Fibroblast of villous mesenchyme (primary cell): ENCODE data around the gene METRN. TPM values are rescaled to one million over a fixed set of nuclear protein-coding genes. Genes with fewer than 3 reads are reported as not detected.
"Not testable (repeated sequence)": the region's sequence is repeated elsewhere in the genome, so short reads cannot be mapped to it uniquely, and the experiment has no call there.

Source experiments
- DNase-seq: peaks from one replicate; pipeline ENCODE4 v3.0.0-alpha.2; 2010; ENCODE audit warnings: low read depth
- H3K4me3 ChIP-seq: 2 replicates; pipeline ENCODE4 v1.5.1; 2011; ENCODE audit warnings: low read depth, mild to moderate bottlenecking, low read length
- total RNA-seq: library from RNA; depleted of rRNA; stranded (reverse); fragments of >200 nt; gene quantifications from 2 replicates; pipeline ENCODE4 v1.2.3, GENCODE V29; 2012
- TF ChIP-seq, protein P1 (sequence below): IDR thresholded peaks from 2 replicates; pipeline ENCODE4 v1.5.1; 2012; ENCODE audit warnings: low read depth, mild to moderate bottlenecking, low read length; ENCODE audit not compliant: insufficient read depth

Gene METRN
- total RNA-seq, 1 donor = 44.5 TPM

DNA sequence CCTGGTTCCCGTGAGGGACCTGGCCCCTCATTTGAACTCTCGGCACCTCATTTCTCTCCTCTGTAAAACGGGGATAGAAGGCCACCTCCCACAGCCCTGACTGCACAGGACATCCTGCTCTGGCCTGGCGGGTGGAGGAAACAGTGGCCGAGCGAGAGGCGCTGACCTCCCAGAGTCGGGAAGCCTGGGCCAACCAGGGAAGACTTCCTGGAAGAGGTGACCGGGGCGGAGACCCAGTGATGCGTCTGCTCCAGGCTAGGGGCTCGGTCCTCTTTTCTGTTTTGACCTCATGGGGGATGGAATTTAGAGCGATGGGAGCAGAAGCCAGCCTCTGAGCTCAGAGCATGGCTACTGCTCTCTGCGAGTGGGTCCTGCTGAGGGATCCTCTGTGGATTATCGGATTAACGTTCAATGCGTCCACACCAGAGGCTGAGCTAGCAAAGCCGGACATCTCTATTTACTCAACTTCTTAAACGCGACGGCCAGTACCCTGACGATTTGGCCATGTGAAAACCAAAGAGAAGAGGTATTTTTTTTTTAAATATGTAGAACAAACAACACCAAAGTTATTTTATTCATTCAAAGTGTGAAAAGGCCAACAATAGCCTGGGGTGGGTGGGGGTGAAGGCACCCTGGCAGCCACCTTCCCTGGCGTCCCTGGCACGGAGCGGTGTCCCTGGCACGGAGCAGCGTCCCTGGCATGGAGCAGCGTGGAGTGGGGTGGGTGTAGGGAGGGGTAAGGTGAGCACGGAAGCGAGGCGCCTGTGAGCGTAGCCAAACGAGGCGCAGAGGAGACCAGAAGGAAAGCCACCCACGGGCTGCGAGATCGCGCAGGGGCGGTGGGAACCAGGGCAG lies 36.5 kb downstream of the METRN start:
- no peak for DNase-seq
- TF ChIP-seq, protein P1, sequence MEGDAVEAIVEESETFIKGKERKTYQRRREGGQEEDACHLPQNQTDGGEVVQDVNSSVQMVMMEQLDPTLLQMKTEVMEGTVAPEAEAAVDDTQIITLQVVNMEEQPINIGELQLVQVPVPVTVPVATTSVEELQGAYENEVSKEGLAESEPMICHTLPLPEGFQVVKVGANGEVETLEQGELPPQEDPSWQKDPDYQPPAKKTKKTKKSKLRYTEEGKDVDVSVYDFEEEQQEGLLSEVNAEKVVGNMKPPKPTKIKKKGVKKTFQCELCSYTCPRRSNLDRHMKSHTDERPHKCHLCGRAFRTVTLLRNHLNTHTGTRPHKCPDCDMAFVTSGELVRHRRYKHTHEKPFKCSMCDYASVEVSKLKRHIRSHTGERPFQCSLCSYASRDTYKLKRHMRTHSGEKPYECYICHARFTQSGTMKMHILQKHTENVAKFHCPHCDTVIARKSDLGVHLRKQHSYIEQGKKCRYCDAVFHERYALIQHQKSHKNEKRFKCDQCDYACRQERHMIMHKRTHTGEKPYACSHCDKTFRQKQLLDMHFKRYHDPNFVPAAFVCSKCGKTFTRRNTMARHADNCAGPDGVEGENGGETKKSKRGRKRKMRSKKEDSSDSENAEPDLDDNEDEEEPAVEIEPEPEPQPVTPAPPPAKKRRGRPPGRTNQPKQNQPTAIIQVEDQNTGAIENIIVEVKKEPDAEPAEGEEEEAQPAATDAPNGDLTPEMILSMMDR = no peak
- H3K4me3 ChIP-seq = no peak overlapping the region

DNA sequence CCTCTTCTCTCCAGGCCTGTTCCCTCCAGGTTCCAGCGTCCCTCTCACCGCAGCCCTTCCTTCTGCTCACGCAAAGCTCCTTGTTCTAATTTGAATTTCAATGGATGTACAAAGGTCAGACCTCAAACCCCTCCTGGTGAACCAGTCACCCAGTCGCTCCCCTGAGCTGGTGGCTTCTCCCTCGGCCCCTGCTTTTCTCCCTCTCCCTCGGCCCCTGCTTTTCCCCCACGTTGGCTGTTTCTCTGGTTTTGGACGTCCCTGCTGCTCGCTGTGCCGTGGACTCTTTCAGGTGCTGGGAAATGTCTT lies 37.0 kb downstream of the METRN start:
- DNase-seq = no peak
- TF ChIP-seq, protein P1 = no peak

DNA sequence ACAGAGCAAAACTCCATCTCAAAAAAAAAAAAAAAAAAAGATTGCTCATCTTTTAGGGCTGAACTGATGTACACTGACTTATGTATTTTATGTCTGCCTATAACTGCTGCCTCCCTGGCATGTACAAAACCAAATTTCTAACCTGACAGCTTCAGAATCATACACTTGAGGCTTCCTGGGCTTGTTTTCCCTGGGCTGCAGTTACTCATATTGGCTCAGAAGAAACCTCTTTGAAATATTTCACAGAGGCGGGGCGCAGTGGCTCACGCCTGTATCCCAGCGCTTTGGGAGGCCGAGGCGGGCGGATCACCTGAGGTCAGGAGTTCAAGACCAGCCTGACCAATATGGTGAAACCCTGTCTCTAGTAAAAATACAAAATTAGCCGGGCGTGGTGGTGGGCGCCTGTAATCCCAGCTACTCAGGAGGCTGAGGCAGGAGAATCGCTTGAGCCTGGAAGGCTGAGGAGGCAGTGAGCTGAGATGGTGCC lies 39.2 kb downstream of the METRN start:
- not testable (repeated sequence) for DNase-seq, H3K4me3 ChIP-seq

More for the DNA sequence above, 37.0 kb downstream of the METRN start:
- no peak overlapping the region for H3K4me3 ChIP-seq

DNA sequence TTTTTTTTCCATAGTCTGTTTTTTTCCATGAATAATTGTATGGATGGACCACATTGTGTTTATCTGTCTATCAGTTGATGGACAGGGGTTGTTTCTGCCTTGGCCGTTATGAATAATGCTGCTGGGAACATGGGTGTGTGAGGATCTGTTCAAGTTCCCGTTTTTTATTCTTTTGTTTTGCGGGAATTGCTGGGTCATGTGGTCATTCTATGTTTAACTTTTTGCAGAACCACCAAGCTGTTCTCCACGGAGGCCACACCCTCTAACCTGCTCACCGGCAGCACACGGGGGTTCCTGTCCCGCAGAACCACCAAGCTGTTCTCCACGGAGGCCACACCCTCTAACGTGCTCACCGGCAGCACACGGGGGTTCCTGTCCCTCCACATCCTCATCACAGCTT lies 39.7 kb downstream of the METRN start:
- TF ChIP-seq, protein P1 = no peak
- H3K4me3 ChIP-seq = no peak overlapping the region
- DNase-seq = no peak

DNA sequence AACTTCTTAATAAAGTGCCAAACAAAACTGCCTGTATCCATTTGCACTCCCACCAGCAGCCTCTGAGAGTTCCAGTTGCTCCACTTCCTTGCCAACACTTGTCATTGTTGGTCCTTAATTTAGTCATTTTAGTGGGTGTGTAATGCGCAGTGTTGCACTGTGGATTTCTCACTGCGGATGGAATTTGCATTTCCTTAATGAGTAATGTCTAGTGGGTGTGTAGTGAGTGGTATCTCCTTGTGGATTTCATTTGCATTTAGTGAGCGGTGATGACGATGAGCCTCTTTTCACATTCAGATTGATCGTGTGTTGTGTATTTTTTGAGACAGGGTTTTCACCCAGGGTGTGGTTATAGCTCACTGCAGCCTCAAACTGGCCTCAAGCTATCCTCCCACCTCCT lies 41.5 kb downstream of the METRN start:
- TF ChIP-seq, protein P1 = no peak
- no peak overlapping the region for H3K4me3 ChIP-seq
- no peak for DNase-seq

DNA sequence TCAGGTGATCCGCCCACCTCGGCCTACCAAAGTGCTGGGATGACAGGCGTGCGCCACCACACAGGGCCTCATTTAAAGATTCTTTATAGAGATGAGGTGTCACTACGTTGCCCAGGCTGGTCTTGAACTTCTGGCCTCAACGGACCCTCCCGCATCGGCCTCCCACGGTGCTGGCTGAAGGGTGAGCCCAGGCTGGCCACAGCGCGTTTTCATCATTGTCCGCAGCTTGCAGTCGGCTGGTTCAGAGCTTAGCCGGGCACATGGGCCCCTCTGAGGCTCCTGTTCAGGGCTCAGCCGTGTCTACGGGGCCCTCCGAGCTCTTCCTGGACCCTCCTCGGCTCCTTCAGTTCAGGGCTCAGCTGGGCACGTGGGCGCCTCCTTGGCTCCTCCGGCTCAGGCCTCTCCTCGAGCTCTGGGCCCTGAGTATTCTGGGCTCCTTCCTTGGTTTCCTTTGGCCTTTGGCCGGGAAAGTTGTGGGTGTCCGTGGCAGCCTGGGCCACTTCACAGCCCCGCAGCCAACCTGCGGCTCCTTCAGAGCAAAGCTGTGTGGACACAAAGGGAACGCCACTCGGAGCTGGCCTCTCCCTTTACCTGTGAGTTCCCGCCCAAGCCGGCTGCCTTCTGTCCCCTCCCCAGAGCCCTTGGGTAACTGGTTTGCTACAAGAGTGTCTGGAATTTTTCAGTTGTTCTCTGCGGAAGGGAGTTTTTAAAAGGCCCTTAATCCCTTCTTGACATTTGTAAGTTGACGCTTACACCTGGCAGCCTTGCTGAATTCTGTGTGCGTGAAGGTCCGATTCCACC lies 44.4 kb downstream of the METRN start:
- no peak for DNase-seq
- H3K4me3 ChIP-seq = no peak overlapping the region
- TF ChIP-seq, protein P1 = no peak

DNA sequence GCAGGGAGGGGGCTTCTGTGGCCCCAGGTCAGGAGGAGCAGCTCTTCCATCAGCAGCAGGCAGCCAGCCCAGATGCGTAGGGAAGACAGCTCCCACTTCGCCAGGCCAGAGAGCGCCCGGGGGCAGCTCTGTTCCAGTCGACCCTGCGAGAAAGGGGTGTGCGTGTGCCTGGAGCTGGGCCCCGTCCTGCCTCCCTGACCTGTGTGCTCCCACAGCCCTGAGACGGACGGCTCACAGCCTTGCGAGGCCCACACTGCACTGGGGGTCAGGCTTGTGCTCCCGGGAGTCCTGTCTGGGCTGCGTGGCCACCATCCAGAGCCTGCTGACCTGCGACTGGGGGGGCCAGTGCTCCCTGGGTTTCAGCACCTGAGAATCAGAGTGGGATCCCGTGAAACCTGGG lies 45.1 kb downstream of the METRN start:
- H3K4me3 ChIP-seq = no peak overlapping the region
- TF ChIP-seq, protein P1 = no peak
- DNase-seq = no peak
